ENCODE measurements around the gene TNK1. TPM values are rescaled to one million over a fixed set of nuclear protein-coding genes. Genes with fewer than 3 reads are reported as not detected.
"Not testable (repeated sequence)": the region's sequence is repeated elsewhere in the genome, so short reads cannot be mapped to it uniquely, and the experiment has no call there.

The TNK1 gene
- total RNA-seq, result 1 to 10 TPM; 4.9 to 9.0 (median 5.7) TPM
- 10 to 100 TPM; 10.8 to 13.8 TPM for polyA plus RNA-seq

DNA sequence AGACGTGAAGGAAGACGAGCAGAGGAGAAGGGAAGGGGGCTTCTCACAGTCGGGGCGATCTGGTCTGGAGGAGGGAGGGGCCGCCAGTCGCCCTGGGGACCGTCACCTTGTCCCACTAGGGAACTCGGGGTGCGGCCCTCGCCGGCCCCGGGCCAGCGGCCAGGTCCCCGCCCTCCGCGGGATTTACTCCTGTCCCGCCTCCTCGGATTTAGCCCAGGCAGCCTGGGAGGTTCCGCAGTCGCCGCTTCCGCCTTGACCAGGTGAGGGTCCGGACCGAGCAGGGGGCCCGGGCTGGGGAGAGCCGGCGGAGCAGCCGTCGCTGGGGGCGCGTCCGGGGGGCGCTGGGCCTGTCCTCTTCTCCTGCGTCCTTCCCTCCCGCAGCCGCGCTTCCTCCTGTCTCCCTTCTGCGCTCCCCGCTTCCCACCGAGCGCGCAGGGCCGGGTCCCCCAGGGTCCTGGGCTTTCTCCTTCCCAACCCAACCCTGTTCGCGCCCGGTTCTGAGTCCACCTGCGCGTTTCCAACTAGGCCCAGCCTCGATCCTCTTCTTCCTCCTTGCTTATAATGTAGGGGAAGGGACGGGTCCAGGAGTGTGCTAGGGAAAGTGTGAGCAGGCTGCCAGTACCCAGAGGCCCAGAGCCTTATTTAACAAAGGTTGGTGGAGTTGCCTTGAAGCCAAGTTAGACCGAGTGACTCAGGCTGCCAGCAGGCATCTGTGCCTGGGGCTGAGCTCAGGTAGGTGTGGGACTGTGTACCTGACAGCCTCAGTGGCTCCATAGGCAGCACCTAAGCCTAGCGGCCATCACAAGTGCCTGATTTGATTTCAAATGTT lies at the start of gene TNK1:
TNK1 (plus strand) TSS at position 235 of the 829 bp plus-strand sequence. CDS start 1,838 bp downstream, outside the sequence.
- no peak for FAIRE-seq
- TF ChIP-seq, protein P1, sequence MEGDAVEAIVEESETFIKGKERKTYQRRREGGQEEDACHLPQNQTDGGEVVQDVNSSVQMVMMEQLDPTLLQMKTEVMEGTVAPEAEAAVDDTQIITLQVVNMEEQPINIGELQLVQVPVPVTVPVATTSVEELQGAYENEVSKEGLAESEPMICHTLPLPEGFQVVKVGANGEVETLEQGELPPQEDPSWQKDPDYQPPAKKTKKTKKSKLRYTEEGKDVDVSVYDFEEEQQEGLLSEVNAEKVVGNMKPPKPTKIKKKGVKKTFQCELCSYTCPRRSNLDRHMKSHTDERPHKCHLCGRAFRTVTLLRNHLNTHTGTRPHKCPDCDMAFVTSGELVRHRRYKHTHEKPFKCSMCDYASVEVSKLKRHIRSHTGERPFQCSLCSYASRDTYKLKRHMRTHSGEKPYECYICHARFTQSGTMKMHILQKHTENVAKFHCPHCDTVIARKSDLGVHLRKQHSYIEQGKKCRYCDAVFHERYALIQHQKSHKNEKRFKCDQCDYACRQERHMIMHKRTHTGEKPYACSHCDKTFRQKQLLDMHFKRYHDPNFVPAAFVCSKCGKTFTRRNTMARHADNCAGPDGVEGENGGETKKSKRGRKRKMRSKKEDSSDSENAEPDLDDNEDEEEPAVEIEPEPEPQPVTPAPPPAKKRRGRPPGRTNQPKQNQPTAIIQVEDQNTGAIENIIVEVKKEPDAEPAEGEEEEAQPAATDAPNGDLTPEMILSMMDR (IDR thresholded peaks at IDR 0.05), result no peak
- ATAC-seq, result peak; percentile 89 to 93 (median 90)
- Histone ChIP-seq H3K4me1 (peaks cover 6 to 11% (median 8%) of the 10 kb centered on the region in 3 donors), H3K27ac (peak within 1 kb of the TSS; percentile 56 to 77 (median 74)), H3K36me3 (no peaks in the 10 kb centered on the region), H3K9me3 (no peaks in the 10 kb centered on the region), H3K4me3 (peak within 1 kb of the TSS; percentile 55 to 78 (median 64)), H3K27me3 (no peaks in the 10 kb centered on the region)
- DNase-seq, result peak; percentile 75 to 92 (median 82)
- intact Hi-C loops (cut with DNase I), result no loop called here
- 1% methylated on average over 48 to 52 of the region's 52 CpGs for WGBS, 2 donors

DNA sequence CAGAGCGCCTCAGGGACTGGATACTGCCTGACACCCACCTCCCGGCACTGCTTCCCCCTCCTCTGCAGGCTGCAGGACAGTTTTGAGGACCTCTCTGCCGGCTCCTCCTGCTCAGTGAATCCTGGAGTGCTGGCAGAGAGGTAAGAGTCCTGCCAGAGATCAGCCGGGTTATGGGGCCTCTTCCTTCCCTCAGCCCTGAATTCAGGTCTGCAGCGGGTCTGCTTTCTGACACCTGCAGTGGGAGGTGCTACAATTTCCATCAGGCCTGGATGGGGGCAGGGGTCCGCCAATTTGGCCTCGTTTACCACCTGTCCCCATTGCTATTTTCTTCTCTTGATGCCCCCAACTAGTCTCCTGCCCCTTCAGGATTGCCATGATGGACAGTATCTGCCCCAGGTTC lies 48.8 kb upstream of the TNK1 start:
- H3K27me3 ChIP-seq, result no peaks in the 10 kb centered on the region
- no peak overlapping the region for H3K4me3 ChIP-seq
- WGBS, 2 donors, result 40 to 49% methylated on average over 7 of the region's 7 CpGs
- no peak overlapping the region for H3K27ac ChIP-seq
- FAIRE-seq, result no peak
- intact Hi-C loops (cut with DNase I), result no loop called here
- no peaks in the 10 kb centered on the region for H3K36me3 ChIP-seq
- no peaks in the 10 kb centered on the region for H3K9me3 ChIP-seq
- peak in 2 of 6 donors; percentile 10 to 29 for DNase-seq
- peaks cover 0 to 11% (median 4%) of the 10 kb centered on the region in 3 donors for H3K4me1 ChIP-seq
- no peak for ATAC-seq
- TF ChIP-seq, protein P1 (IDR thresholded peaks at IDR 0.05), result no peak

DNA sequence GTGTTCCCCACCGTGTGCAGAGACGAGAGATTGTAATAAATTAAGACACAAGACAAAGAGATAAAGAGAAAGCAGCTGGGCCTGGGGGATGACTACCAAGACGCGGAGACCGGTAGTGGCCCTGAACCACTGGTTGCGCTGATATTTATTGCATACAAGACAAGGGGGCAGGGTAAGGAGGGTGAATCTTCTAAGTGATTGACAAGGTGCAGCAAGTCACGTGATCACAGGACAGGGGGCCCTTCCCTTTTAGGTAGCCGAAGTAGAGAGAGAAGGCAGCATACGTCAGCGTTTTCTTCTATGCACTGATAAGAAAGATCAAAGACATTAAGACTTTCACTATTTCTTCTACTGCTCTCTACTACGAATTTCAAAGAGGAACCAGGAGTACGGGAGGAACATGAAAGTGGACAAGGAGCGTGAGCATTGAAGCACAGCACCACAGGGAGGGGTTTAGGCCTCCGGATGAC lies 48.3 kb upstream of the TNK1 start:
- FAIRE-seq; H3K9me3 ChIP-seq; H3K27ac ChIP-seq; intact Hi-C loops (cut with DNase I); ATAC-seq; DNase-seq; H3K27me3 ChIP-seq; H3K4me3 ChIP-seq; H3K36me3 ChIP-seq: not testable (repeated sequence)
- WGBS, 2 donors, result 47 to 60% methylated on average over 14 of the region's 14 CpGs
- peaks cover 0 to 11% (median 4%) of the 10 kb centered on the region in 3 donors for H3K4me1 ChIP-seq

DNA sequence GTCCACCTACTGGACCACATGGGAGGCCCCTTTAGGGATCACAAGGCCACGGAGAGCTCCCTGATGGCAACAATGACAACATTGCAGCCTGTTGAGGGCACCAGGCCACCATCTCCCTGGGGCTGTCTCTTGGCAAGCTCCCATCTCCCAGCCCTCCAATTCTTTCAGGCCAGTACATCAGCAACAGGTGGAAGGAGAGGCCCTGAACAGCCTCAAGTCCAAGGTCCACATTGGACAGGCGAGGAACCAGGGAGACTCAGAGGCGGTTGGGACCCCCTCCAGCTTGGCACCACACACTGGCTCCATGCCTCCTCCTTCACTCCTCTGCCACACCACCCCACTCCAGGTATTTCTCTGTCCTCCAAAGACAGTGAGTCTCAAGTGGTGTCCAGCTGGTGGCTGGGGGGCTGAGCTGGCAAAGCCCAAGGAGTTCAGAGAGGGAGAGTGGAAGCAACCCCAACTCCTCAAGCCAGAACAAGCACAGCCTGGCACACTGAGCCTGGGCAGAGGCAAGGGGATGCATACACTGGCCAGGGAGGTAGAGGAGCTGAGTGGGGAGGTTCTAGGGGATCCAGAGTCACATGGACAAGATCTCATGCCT lies 45.9 kb upstream of the TNK1 start:
- DNase-seq (peak in 1 of 6 donors; percentile 34), ATAC-seq (no peak), FAIRE-seq (no peak)
- no peak overlapping the region for H3K27ac ChIP-seq
- intact Hi-C loops (cut with DNase I), result no loop called here
- peaks cover 0 to 4% (median 3%) of the 10 kb centered on the region in 3 donors for H3K4me1 ChIP-seq
- H3K9me3 ChIP-seq, result no peaks in the 10 kb centered on the region
- no peaks in the 10 kb centered on the region for H3K36me3 ChIP-seq
- 64 to 67% methylated on average over 3 of the region's 3 CpGs for WGBS, 2 donors
- H3K27me3 ChIP-seq, result no peaks in the 10 kb centered on the region
- H3K4me3 ChIP-seq, result no peak overlapping the region
- TF ChIP-seq, protein P1 (IDR thresholded peaks at IDR 0.05), result no peak

DNA sequence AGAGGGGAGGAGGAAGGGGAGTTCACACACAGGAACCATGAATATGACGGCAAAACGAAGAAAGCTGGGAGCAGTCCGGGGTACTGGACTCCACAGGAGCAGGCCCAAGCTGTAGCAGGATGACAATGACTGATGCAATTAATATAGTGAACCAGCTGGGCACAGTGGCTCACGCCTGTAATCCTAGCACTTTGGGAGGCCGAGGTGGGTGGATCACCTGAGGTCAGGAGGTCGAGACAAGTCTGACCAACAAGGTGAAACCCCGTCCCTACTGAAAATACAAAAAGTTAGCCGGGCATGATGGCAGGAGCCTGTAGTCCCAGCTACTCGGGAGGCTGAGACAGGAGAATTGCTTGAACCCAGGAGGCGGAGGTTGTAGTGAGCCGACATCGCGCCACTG lies 45.1 kb upstream of the TNK1 start:
- DNase-seq; intact Hi-C loops (cut with DNase I); H3K27me3 ChIP-seq; ATAC-seq; H3K4me3 ChIP-seq; H3K27ac ChIP-seq; FAIRE-seq; H3K4me1 ChIP-seq; H3K9me3 ChIP-seq; H3K36me3 ChIP-seq: not testable (repeated sequence)
- 75 to 83% methylated on average over 13 of the region's 13 CpGs for WGBS, 2 donors
